NCI-H2227 (cell line): ENCODE results near the gene DHRS3.

Experiments
- DNase-seq: peaks from one replicate; lab custom pipeline; 2025; ENCODE audit not compliant: unreplicated experiment; lab: John Stamatoyannopoulos, UW

Gene DHRS3

GRCh38 chr1:12521096-12521495 lies 96.9 kb downstream of the DHRS3 start:
- no peak for DNase-seq

- no peak for DNase-seq
These were observed 98.2 kb downstream of the DHRS3 start for GRCh38 chr1:12519693-12520364.

GRCh38 chr1:12518931-12519692 lies 98.9 kb downstream of the DHRS3 start:
- no peak for DNase-seq
